NT2/D1 (cell line): ENCODE results near the gene GNG7.

ENCODE experiments used
- DNase-seq: peaks from one replicate; pipeline ENCODE4 v3.0.0-alpha.2; 2011; ENCODE audit warnings: low read depth, low spot score
- H3K27me3 ChIP-seq: 2 replicates; pipeline ENCODE4 v1.6.0; 2011; ENCODE audit warnings: mild to moderate bottlenecking; ENCODE audit not compliant: insufficient read length, insufficient read depth
- H3K36me3 ChIP-seq: 2 replicates; pipeline ENCODE4 v1.6.1; 2011; ENCODE audit warnings: mild to moderate bottlenecking, low read length, mixed read lengths; ENCODE audit not compliant: insufficient read depth, insufficient read length
- H3K4me1 ChIP-seq: 2 replicates; pipeline ENCODE4 v1.5.1; 2011; ENCODE audit not compliant: insufficient read depth, insufficient read length
- H3K4me3 ChIP-seq: 2 replicates; pipeline ENCODE4 v1.5.1; 2011; ENCODE audit warnings: low read depth; ENCODE audit not compliant: insufficient read length
- H3K9ac ChIP-seq: 2 replicates; pipeline ENCODE4 v1.6.0; 2011; ENCODE audit warnings: low read depth; ENCODE audit not compliant: insufficient read length
- H3K9me3 ChIP-seq: 2 replicates; pipeline ENCODE4 v1.5.1; 2011; ENCODE audit warnings: mild to moderate bottlenecking, low read length; ENCODE audit not compliant: insufficient read depth
- SUZ12 ChIP-seq: IDR thresholded peaks from 2 replicates; pipeline ENCODE4 v1.6.1; 2011; ENCODE audit not compliant: insufficient read length, insufficient read depth; ENCODE audit errors: extremely low read depth
- YY1 ChIP-seq: IDR thresholded peaks from 2 replicates; pipeline ENCODE4 v1.6.1; 2011; ENCODE audit not compliant: insufficient read length, insufficient read depth
- ZNF274 ChIP-seq: IDR thresholded peaks from 2 replicates; pipeline ENCODE4 v1.6.1; 2011; ENCODE audit warnings: mild to moderate bottlenecking, low read depth, low read length

The GNG7 gene

DNA sequence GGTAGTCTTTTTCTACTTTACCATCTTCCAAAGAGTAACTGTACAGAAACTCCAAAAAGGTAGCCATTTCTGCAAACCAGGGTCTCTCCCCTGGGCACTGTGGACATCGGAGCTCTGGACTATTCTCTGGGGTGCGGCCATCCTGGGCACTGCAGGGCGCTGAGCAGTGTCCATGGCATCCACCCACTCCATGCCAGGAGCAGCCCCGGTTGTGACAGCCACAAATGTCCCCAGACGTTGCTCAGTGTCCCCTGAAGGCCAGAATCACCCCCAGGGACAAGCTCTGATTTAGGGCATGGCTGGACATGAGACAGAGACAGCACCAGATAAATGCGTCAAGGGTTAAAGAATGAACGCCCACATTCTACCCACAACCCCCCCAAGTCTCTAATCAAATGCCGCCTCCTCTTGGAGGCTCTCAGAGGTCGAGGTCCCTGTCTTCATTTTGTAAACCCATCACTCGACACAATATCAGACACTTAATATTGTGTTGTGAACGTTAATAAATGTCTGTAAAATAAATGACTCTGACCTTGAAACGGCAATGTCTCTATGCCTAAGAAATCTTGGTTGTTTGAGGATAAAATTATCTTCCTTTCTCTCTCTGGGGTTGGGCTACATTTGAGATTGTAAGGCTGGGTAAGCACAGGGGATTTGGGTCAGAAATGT is 8.9 kb downstream of the GNG7 start:
- Histone ChIP-seq H3K27me3 (no peaks in the 10 kb centered on the region), H3K36me3 (no peaks in the 10 kb centered on the region)

DNA sequence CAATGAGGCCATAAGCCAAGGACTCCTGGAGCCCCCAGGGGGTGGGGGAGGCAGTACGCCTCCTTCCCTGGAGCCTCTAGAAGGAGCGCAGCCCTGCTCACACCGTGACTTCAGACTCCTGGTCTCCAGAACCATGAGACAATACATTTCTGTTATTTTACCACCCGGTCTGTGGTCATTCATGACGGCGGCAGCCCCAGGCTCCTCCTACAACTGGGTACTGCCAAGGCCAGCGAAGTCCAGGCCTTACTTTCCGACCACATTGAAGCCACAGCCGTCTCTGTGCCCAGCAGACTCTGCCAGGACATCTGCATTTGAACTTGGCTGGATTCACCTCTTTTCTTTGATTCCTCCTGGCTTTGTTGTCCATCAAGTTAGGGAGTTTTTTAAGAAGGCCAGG is 10.5 kb downstream of the GNG7 start:
- Histone ChIP-seq H3K9me3 (no peaks in the 10 kb centered on the region), H3K4me1 (peaks cover 11% of the 10 kb centered on the region), H3K27me3 (no peaks in the 10 kb centered on the region), H3K36me3 (no peaks in the 10 kb centered on the region), H3K9ac (no peak overlapping the region), H3K4me3 (no peak overlapping the region)
- no peak for TF ChIP-seq ZNF274
- no peak for TF ChIP-seq SUZ12
- TF ChIP-seq YY1 = no peak
- DNase-seq = no peak

More for the DNA sequence above, 8.9 kb downstream of the GNG7 start:
- no peak for TF ChIP-seq YY1
- TF ChIP-seq SUZ12 = no peak
- TF ChIP-seq ZNF274 = no peak
- no peak overlapping the region for H3K9ac ChIP-seq
- no peak for DNase-seq
- peaks cover 11% of the 10 kb centered on the region for H3K4me1 ChIP-seq
- H3K9me3 ChIP-seq = no peaks in the 10 kb centered on the region
- H3K4me3 ChIP-seq = no peak overlapping the region

- H3K9ac ChIP-seq = no peak overlapping the region
- no peak for DNase-seq
- peaks cover 8% of the 10 kb centered on the region for H3K4me1 ChIP-seq
- H3K27me3 ChIP-seq = no peaks in the 10 kb centered on the region
- no peaks in the 10 kb centered on the region for H3K9me3 ChIP-seq
- H3K36me3 ChIP-seq = no peaks in the 10 kb centered on the region
- no peak overlapping the region for H3K4me3 ChIP-seq
- TF ChIP-seq ZNF274 (no peak), SUZ12 (no peak)
These were observed 11.6 kb downstream of the GNG7 start for GRCh38 chr19:2690856-2691255.

- H3K4me1 ChIP-seq = peaks cover 4% of the 10 kb centered on the region
- TF ChIP-seq ZNF274 = no peak
- no peak for TF ChIP-seq SUZ12
- TF ChIP-seq YY1 = no peak
- no peak overlapping the region for H3K9ac ChIP-seq
- H3K9me3 ChIP-seq = no peaks in the 10 kb centered on the region
- H3K4me3 ChIP-seq = no peak overlapping the region
- no peaks in the 10 kb centered on the region for H3K27me3 ChIP-seq
- DNase-seq = no peak
- H3K36me3 ChIP-seq = no peaks in the 10 kb centered on the region
These were observed 16.1 kb downstream of the GNG7 start for GRCh38 chr19:2686360-2686759.

DNA sequence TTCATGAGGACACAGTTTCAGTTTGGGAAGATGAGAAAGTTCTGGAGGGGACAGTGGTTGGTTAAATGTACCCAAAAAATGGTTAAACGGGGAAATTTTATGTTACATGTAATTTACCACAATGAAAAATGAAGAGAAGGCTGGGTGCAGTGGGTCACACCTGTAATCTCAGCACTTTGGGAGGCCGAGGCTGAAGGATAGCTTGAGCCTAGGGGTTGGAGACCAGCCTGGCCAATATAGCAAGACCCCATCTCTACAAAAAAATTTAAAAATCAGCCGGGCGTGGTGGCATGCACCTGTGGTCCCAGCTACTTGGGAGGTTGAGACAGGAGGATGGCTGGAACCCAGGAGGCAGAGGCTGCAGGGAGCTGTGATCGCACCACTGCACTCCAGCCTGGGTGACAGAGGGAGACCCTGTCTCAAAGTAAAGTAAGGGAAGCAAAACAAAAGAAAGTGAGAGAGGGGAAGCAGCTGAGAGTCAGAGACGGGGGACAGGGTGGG is 17.2 kb downstream of the GNG7 start:
- no peaks in the 10 kb centered on the region for H3K36me3 ChIP-seq
- peak overlapping the region; percentile 32 for H3K9ac ChIP-seq
- DNase-seq = no peak
- H3K9me3 ChIP-seq = no peaks in the 10 kb centered on the region
- TF ChIP-seq YY1 (no peak), ZNF274 (no peak), SUZ12 (no peak)
- no peak overlapping the region for H3K4me3 ChIP-seq
- peaks cover 4% of the 10 kb centered on the region for H3K4me1 ChIP-seq
- no peaks in the 10 kb centered on the region for H3K27me3 ChIP-seq

- DNase-seq = no peak
- Histone ChIP-seq H3K36me3 (no peaks in the 10 kb centered on the region), H3K4me3 (no peak overlapping the region), H3K9ac (no peak overlapping the region), H3K27me3 (no peaks in the 10 kb centered on the region), H3K4me1 (peaks cover 4% of the 10 kb centered on the region), H3K9me3 (no peaks in the 10 kb centered on the region)
- TF ChIP-seq SUZ12 (no peak), ZNF274 (no peak), YY1 (no peak)
These were observed 19.0 kb downstream of the GNG7 start for GRCh38 chr19:2683430-2684003.

GRCh38 chr19:2680808-2681207 is 21.7 kb downstream of the GNG7 start:
- DNase-seq = no peak
- Histone ChIP-seq H3K9ac (no peak overlapping the region), H3K27me3 (peaks cover 2% of the 10 kb centered on the region), H3K36me3 (no peaks in the 10 kb centered on the region), H3K4me1 (peaks cover 7% of the 10 kb centered on the region), H3K4me3 (no peak overlapping the region), H3K9me3 (no peaks in the 10 kb centered on the region)
- TF ChIP-seq SUZ12 = no peak
- TF ChIP-seq YY1 = no peak
- TF ChIP-seq ZNF274 = no peak
